Myocyte (in vitro differentiated cells): ENCODE measurements around the gene AAK1. TPM values are rescaled to one million over a fixed set of nuclear protein-coding genes. Genes with fewer than 3 reads are reported as not detected.
A peak's percentile ranks its signal among the peaks of the same experiment; 100 is the strongest.
"Not testable (repeated sequence)": the region's sequence is repeated elsewhere in the genome, so short reads cannot be mapped to it uniquely, and the experiment has no call there.

Experiments
- DNase-seq: peaks from one replicate; pipeline ENCODE4 v3.0.0-alpha.2; 2012; ENCODE audit warnings: low read depth
- total RNA-seq: library from RNA; depleted of rRNA; stranded (reverse); fragments of >200 nt; gene quantifications from 2 replicates; pipeline ENCODE4 v1.2.3, GENCODE V29; 2014

AAK1 gene
- total RNA-seq, 1 donor from 2014 or later, result 39.0 TPM

- DNase-seq, result peak; percentile 51
These were observed 183.6 kb downstream of the AAK1 start for GRCh38 chr2:69459936-69460335.

- DNase-seq, result no peak
These were observed 186.5 kb downstream of the AAK1 start for GRCh38 chr2:69456950-69457445.

- no peak for DNase-seq
These were observed 187.4 kb downstream of the AAK1 start for GRCh38 chr2:69456154-69456553.

GRCh38 chr2:69454976-69455375, 188.6 kb downstream of the AAK1 start:
- DNase-seq, result no peak

- DNase-seq, result peak; percentile 31
These were observed 189.9 kb downstream of the AAK1 start for GRCh38 chr2:69453475-69454129.

GRCh38 chr2:69452687-69453086, 190.9 kb downstream of the AAK1 start:
- DNase-seq, result no peak

GRCh38 chr2:69450735-69451416, 192.7 kb downstream of the AAK1 start:
- no peak for DNase-seq

GRCh38 chr2:69449906-69450305, 193.6 kb downstream of the AAK1 start:
- no peak for DNase-seq

GRCh38 chr2:69443673-69444072, 199.9 kb downstream of the AAK1 start:
- DNase-seq, result not testable (repeated sequence)

GRCh38 chr2:69439499-69439898, 204.0 kb downstream of the AAK1 start:
- not testable (repeated sequence) for DNase-seq

- DNase-seq, result no peak
These were observed 205.0 kb downstream of the AAK1 start for GRCh38 chr2:69438580-69438979.

GRCh38 chr2:69437751-69438154, 205.8 kb downstream of the AAK1 start:
- DNase-seq, result no peak

- peak; percentile 96 for DNase-seq
These were observed 206.4 kb downstream of the AAK1 start, which contains the start of gene NFU1 for GRCh38 chr2:69436938-69437750. TSS of gene NFU1 (minus strand) at chr2:69437435. CDS start at chr2:69437422, 13 bp downstream.

- DNase-seq, result no peak
These were observed 207.0 kb downstream of the AAK1 start for GRCh38 chr2:69436596-69436937.

GRCh38 chr2:69434753-69435152, 208.8 kb downstream of the AAK1 start:
- no peak for DNase-seq

GRCh38 chr2:69429491-69430183, 213.9 kb downstream of the AAK1 start:
- no peak for DNase-seq

- no peak for DNase-seq
These were observed 214.6 kb downstream of the AAK1 start for GRCh38 chr2:69428981-69429380.

- no peak for DNase-seq
These were observed 219.1 kb downstream of the AAK1 start for GRCh38 chr2:69424419-69424818.

- no peak for DNase-seq
These were observed 221.3 kb downstream of the AAK1 start for GRCh38 chr2:69422198-69422597.

GRCh38 chr2:69419111-69419510, 224.4 kb downstream of the AAK1 start:
- not testable (repeated sequence) for DNase-seq

GRCh38 chr2:69416147-69416546, 227.4 kb downstream of the AAK1 start:
- no peak for DNase-seq
